ENCODE results near the gene FLAD1. TPM values are rescaled to one million over a fixed set of nuclear protein-coding genes. Genes with fewer than 3 reads are reported as not detected.

Gene FLAD1
- total and polyA plus RNA-seq, 2 donors (not counting 3 experiments of a cell fraction or from before 2014, with no cell fraction given), result 42.2 to 59.1 TPM

DNA sequence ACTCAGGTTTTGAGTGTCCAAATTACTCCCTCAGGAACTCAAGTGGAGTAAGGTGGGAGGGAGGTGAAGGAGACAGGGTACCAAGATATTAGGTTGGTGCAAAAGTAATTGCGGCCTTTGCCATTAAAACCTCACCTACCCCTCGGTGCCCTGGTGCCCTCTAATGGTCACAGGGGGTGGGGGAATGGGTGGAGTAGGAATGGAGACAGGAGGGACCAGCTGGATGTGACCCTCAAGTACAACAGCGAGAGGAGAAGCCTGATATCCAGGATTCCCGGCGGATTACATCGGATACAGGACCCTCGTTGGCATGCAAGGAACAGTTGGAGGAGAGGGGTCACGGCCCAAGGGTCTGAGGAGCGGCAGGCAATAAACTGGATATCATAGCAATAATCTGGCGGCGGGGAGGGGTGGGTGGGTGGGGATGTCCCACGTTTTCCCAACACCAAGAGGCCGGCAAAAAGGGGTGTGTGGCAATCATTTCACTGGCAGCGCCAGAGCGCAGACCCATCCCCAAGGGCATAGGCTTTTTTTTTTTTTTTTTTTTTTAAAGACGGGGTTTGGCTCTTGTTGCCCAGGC, 15.1 kb downstream of the FLAD1 start:
- no peaks in the 10 kb centered on the region for H3K9me1 ChIP-seq (replicated peaks; ENCODE audit: control insufficient read depth, extremely low read depth, insufficient read depth, low read length)
- DNase-seq (ENCODE audit: low read depth, low spot score) (no peak), FAIRE-seq (no peak)
- H3K27me3 ChIP-seq (ENCODE audit: control insufficient read depth in 2 of 2, insufficient read depth in 2 of 2, low read length in 2 of 2), result no peaks in the 10 kb centered on the region
- intact Hi-C loops (cut with micrococcal nuclease), result loop anchor here (5.0 kb wide), 1 partner anchor 331 kb away; no protein-coding TSS in a partner anchor
- no peaks in the 10 kb centered on the region for H3K36me3 ChIP-seq (ENCODE audit: control insufficient read depth in 2 of 2, extremely low read depth in 1 of 2, insufficient read depth in 2 of 2, low read length in 2 of 2)
- POLR2A ChIA-PET, result interaction anchor here (1.0 to 1.4 kb wide), 2 partner anchors 37 to 63 kb away, joined by 3 read pairs; partner anchors contain the start of gene PYGO2
- no peaks in the 10 kb centered on the region for H3K9me3 ChIP-seq (replicated peaks; ENCODE audit: control insufficient read depth, insufficient read depth, low read length)
- no peak overlapping the region for H3K9ac ChIP-seq (replicated peaks; ENCODE audit: extremely low read depth, insufficient read depth, low read length)
- H2AFZ ChIP-seq (ENCODE audit: low read depth, low read length), result no peak overlapping the region
- H3K27ac ChIP-seq (ENCODE audit: insufficient read depth, low read depth, low read length), result no peak overlapping the region
- peaks cover 4% of the 10 kb centered on the region for H3K79me2 ChIP-seq (ENCODE audit: control insufficient read depth, insufficient read depth, low read length)
- peaks cover 15% of the 10 kb centered on the region for H3K4me1 ChIP-seq (ENCODE audit: control insufficient read depth, extremely low read depth, insufficient read depth, low read length)
- H3K4me3 ChIP-seq (replicated peaks in 1 of 3; ENCODE audit: insufficient read depth in 1 of 3, low read depth in 1 of 3, low read length in 3 of 3), result no peak overlapping the region
- dilution Hi-C loops (cut with MboI; ENCODE audit: extremely low pct_ligation_motif_present, low sequenced_read_pairs), result no loop called here
- H4K20me1 ChIP-seq (replicated peaks; ENCODE audit: control insufficient read depth, extremely low read depth, insufficient read depth, low read length), result no peaks in the 10 kb centered on the region
- no peak for TF ChIP-seq EZH2 (IDR thresholded peaks at IDR 0.05; ENCODE audit: borderline replicate concordance, low read depth, low read length, severe bottlenecking)
- TF ChIP-seq POLR2A (IDR thresholded peaks at IDR 0.05; ENCODE audit: low read depth, low read length), result no peak
- no peak for TF ChIP-seq GATA2 (IDR thresholded peaks at IDR 0.05; ENCODE audit: insufficient read depth, insufficient read length, low read depth, low read length)
- TF ChIP-seq POLR2AphosphoS5 (IDR thresholded peaks at IDR 0.05; ENCODE audit: insufficient read depth, low read depth, low read length), result no peak
- TF ChIP-seq FOS (IDR thresholded peaks at IDR 0.05; ENCODE audit: borderline replicate concordance, insufficient read depth, low read length), result no peak
- CTCF ChIA-PET, result interaction anchor here (0.8 to 6.5 kb wide), 23 partner anchors 8 to 439 kb away, joined by 3 to 87 read pairs (median 6); partner anchors contain the start of genes ADAM15, CKS1B, FLAD1 and PBXIP1
- no TSS peak for BruUV-seq (replicated peaks)
- no peak overlapping the region for H3K4me2 ChIP-seq (ENCODE audit: insufficient read depth, low read length)
